Fibroblast of the aortic adventitia (primary cell): ENCODE data around the gene RFT1. TPM values are rescaled to one million over a fixed set of nuclear protein-coding genes. Genes with fewer than 3 reads are reported as not detected.

Source experiments
- DNase-seq: peaks from one replicate; pipeline ENCODE4 v3.0.0-alpha.2; 2010; ENCODE audit warnings: low read depth
- H3K4me3 ChIP-seq: 2 replicates; pipeline ENCODE4 v1.5.1; 2011; ENCODE audit warnings: low read depth, mild to moderate bottlenecking, control low read depth, low read length, moderate library complexity
- CTCF ChIP-seq: IDR thresholded peaks from 2 replicates; pipeline ENCODE4 v1.5.1; 2011; ENCODE audit warnings: mild to moderate bottlenecking, low read length, control low read depth, inconsistent platforms; ENCODE audit not compliant: insufficient read depth
- total RNA-seq: library from RNA; depleted of rRNA; stranded (reverse); fragments of >200 nt; gene quantifications from 2 replicates; pipeline ENCODE4 v1.2.3, GENCODE V29; 2012; ENCODE audit warnings: low replicate concordance

The RFT1 gene
- total RNA-seq, 1 donor: 15.4 TPM

GRCh38 chr3:53074761-53075742 is 55.2 kb downstream of the RFT1 start:
- DNase-seq: no peak
- TF ChIP-seq CTCF: no peak
- no peak overlapping the region for H3K4me3 ChIP-seq

- H3K4me3 ChIP-seq: no peak overlapping the region
- DNase-seq: no peak
- TF ChIP-seq CTCF: no peak
Observed at GRCh38 chr3:53074366-53074696, 55.9 kb downstream of the RFT1 start.

GRCh38 chr3:53073553-53074365 is 56.5 kb downstream of the RFT1 start:
- no peak for TF ChIP-seq CTCF
- no peak for DNase-seq
- H3K4me3 ChIP-seq: no peak overlapping the region

- peak; percentile 71 for DNase-seq
- peak; percentile 94 for TF ChIP-seq CTCF
- H3K4me3 ChIP-seq: peak overlapping the region; percentile 54
Observed at GRCh38 chr3:53072653-53073552, 57.3 kb downstream of the RFT1 start.

- TF ChIP-seq CTCF: no peak
- H3K4me3 ChIP-seq: no peak overlapping the region
- DNase-seq: no peak
Observed at GRCh38 chr3:53071882-53072431, 58.3 kb downstream of the RFT1 start.
